CD14-positive monocyte (primary cell): ENCODE data around the gene CENPP. TPM values are rescaled to one million over a fixed set of nuclear protein-coding genes. Genes with fewer than 3 reads are reported as not detected.

ENCODE experiments used
- DNase-seq, 3 donors: peaks; one replicate each; pipeline ENCODE4 v3.0.0-alpha.2; 2011 to 2022
- H2AFZ ChIP-seq: 2 replicates; pipeline ENCODE4 v1.6.0; 2012; ENCODE audit warnings: mild to moderate bottlenecking, low read depth, low read length, inconsistent platforms; ENCODE audit not compliant: insufficient read depth, poor library complexity, severe bottlenecking
- H3K27ac ChIP-seq, 2 donors: 1 replicate in 1 of 2; 2 replicates in 1 of 2; pipeline ENCODE4 v1.5.1; 2012 to 2013; ENCODE audit warnings: low read length in 2 of 2, control low read depth in 1 of 2, inconsistent platforms in 1 of 2, low read depth in 1 of 2, mild to moderate bottlenecking in 1 of 2
- H3K27me3 ChIP-seq, 2 donors: one replicate each; pipeline versions ENCODE4 v1.6.0 to v1.6.1; 2011 to 2013; ENCODE audit warnings: low read length in 2 of 2; ENCODE audit not compliant: control insufficient read depth in 2 of 2, insufficient read depth in 2 of 2
- H3K36me3 ChIP-seq, 2 donors: replicated peaks in 1 of 2; 1 replicate in 1 of 2; 2 replicates in 1 of 2; pipeline versions ENCODE4 v1.5.1 to v1.6.1; 2012 to 2013; ENCODE audit warnings: low read length in 2 of 2, control low read depth in 1 of 2, inconsistent platforms in 1 of 2, mild to moderate bottlenecking in 1 of 2; ENCODE audit not compliant: insufficient read depth in 2 of 2, control insufficient read depth in 1 of 2
- H3K4me1 ChIP-seq, 2 donors: 1 replicate in 1 of 2; 2 replicates in 1 of 2; pipeline versions ENCODE4 v1.5.1 to v1.6.1; 2012 to 2013; ENCODE audit warnings: low read length in 2 of 2, control low read depth in 1 of 2, inconsistent platforms in 1 of 2, mild to moderate bottlenecking in 1 of 2, moderate library complexity in 1 of 2; ENCODE audit not compliant: insufficient read depth in 2 of 2, control insufficient read depth in 1 of 2
- H3K4me2 ChIP-seq: replicated peaks from 2 replicates; pipeline ENCODE3; 2012; ENCODE audit warnings: low read length, moderate library complexity, mild to moderate bottlenecking; ENCODE audit not compliant: poor library complexity, severe bottlenecking; ENCODE audit errors: extremely low read depth
- H3K4me3 ChIP-seq, 3 experiments: fragments of 200-600 bp in 1 of 3; sonication (generic) in 1 of 3; replicated peaks in 1 of 3; 1 replicate in 2 of 3; 2 replicates in 1 of 3; pipeline ENCODE4 v1.5.1; 2011 to 2013; ENCODE audit warnings: low read length in 3 of 3, mild to moderate bottlenecking in 3 of 3, control low read depth in 2 of 3, low read depth in 2 of 3, inconsistent platforms in 1 of 3, moderate library complexity in 1 of 3
- H3K79me2 ChIP-seq: 2 replicates; pipeline ENCODE4 v1.6.0; 2012; ENCODE audit warnings: mild to moderate bottlenecking, control low read depth, inconsistent platforms, low read length, moderate library complexity; ENCODE audit not compliant: insufficient read depth
- H3K9ac ChIP-seq: 2 replicates; pipeline ENCODE4 v1.6.0; 2017; ENCODE audit warnings: low read length, mild to moderate bottlenecking; ENCODE audit not compliant: insufficient read depth, poor library complexity, severe bottlenecking
- H3K9me3 ChIP-seq, 2 donors: replicated peaks in 1 of 2; 1 replicate in 1 of 2; 2 replicates in 1 of 2; pipeline versions ENCODE4 v1.5.1 to v1.6.1; 2012 to 2013; ENCODE audit warnings: low read length in 2 of 2, control low read depth in 1 of 2; ENCODE audit not compliant: control insufficient read depth in 1 of 2, insufficient read depth in 1 of 2
- H4K20me1 ChIP-seq: 2 replicates; pipeline ENCODE4 v1.6.0; 2012; ENCODE audit warnings: mild to moderate bottlenecking, low read length, control low read depth, moderate library complexity; ENCODE audit not compliant: insufficient read depth
- H3K27ac Mint-ChIP-seq, 7 donors: one replicate each; pipeline ENCODE4 v1.8.0; 2020; ENCODE audit warnings: mild to moderate bottlenecking in 7 of 7, mixed read lengths in 7 of 7, moderate library complexity in 6 of 7, inconsistent platforms in 2 of 7
- H3K27me3 Mint-ChIP-seq, 3 donors: one replicate each; pipeline ENCODE4 v1.8.0; 2021 to 2022; ENCODE audit warnings: low read depth in 3 of 3, mild to moderate bottlenecking in 3 of 3, mixed read lengths in 3 of 3, moderate library complexity in 3 of 3, inconsistent platforms in 1 of 3
- H3K36me3 Mint-ChIP-seq, 2 donors: one replicate each; pipeline ENCODE4 v1.8.0; 2020; ENCODE audit warnings: mixed read lengths in 2 of 2, inconsistent platforms in 1 of 2, mild to moderate bottlenecking in 1 of 2
- H3K4me1 Mint-ChIP-seq: one replicate; pipeline ENCODE4 v1.8.0; 2020; ENCODE audit warnings: mild to moderate bottlenecking, mixed read lengths
- H3K4me3 Mint-ChIP-seq, 2 donors: one replicate each; pipeline ENCODE4 v1.8.0; 2020; ENCODE audit warnings: mild to moderate bottlenecking in 2 of 2, mixed read lengths in 2 of 2, moderate library complexity in 1 of 2
- H3K9me3 Mint-ChIP-seq, 7 donors: one replicate each; pipeline ENCODE4 v1.8.0; 2020 to 2022; ENCODE audit warnings: mixed read lengths in 7 of 7, mild to moderate bottlenecking in 6 of 7, moderate library complexity in 6 of 7, inconsistent platforms in 2 of 7
- CTCF ChIP-seq: fragments of 200-600 bp; IDR thresholded peaks from one replicate; pipeline ENCODE4 v1.8.0; 2022; ENCODE audit warnings: antibody characterized with exemption, mild to moderate bottlenecking
- WGBS: methylation state at CpG from one replicate; pipeline ENCODE4 v1.1.5; 2013; ENCODE audit warnings: missing lambda C conversion rate; ENCODE audit not compliant: insufficient coverage; 5-methylcytosine and 5-hydroxymethylcytosine counted together
- intact Hi-C, 2 donors: fragments of 100-400 bp; cut with micrococcal nuclease; formaldehyde crosslinking; loops; one replicate each; pipeline versions ENCODE4 v1.15.0 to v1.15.1; 2023
- polyA plus RNA-seq, 3 donors: library from polyadenylated mRNA; depleted of rRNA in 1 of 3; unstranded in 2 of 3; stranded (reverse) in 1 of 3; fragments of 300-500 nt in 2 of 3; fragments of >200 nt in 1 of 3; fragmentation: Illumina TruSeq in 2 of 3; gene quantifications; 1 replicate in 2 of 3; 2 replicates in 1 of 3; pipeline ENCODE4 v1.2.3, GENCODE V29; 2012 to 2021

The CENPP gene
- polyA plus RNA-seq, 3 donors, result 0.50 to 1.1 (median 1.1) TPM

- Mint-ChIP-seq H3K36me3 (peaks cover 88 to 96% of the 10 kb centered on the region in 2 donors), H3K4me3 (no peak overlapping the region), H3K27ac (no peak overlapping the region), H3K27me3 (peaks cover 0 to 2% (median 2%) of the 10 kb centered on the region in 3 donors), H3K9me3 (no peaks in the 10 kb centered on the region), H3K4me1 (no peaks in the 10 kb centered on the region)
- Histone ChIP-seq H3K9ac (no peak overlapping the region), H2AFZ (no peak overlapping the region), H3K4me3 (no peak overlapping the region), H3K4me2 (no peak overlapping the region), H3K36me3 (peaks cover 81 to 100% of the 10 kb centered on the region in 2 donors), H4K20me1 (no peaks in the 10 kb centered on the region), H3K4me1 (no peaks in the 10 kb centered on the region), H3K9me3 (no peaks in the 10 kb centered on the region), H3K27ac (no peak overlapping the region), H3K27me3 (no peaks in the 10 kb centered on the region), H3K79me2 (no peaks in the 10 kb centered on the region)
- no peak for TF ChIP-seq CTCF
- intact Hi-C loops, result no loop called here
- 99% methylated on average over 9 of the region's 13 CpGs for WGBS
- no peak for DNase-seq
Observed at GRCh38 chr9:92615790-92616189, 290.0 kb downstream of the CENPP start.

GRCh38 chr9:92616199-92616641 lies 290.5 kb downstream of the CENPP start:
- Mint-ChIP-seq H3K4me1 (no peaks in the 10 kb centered on the region), H3K27me3 (peaks cover 0 to 2% (median 0%) of the 10 kb centered on the region in 3 donors), H3K4me3 (no peak overlapping the region), H3K27ac (peak overlapping the region in 1 of 7 donors; percentile 7), H3K36me3 (peaks cover 87 to 93% of the 10 kb centered on the region in 2 donors), H3K9me3 (no peaks in the 10 kb centered on the region)
- no peaks in the 10 kb centered on the region for H3K4me1 ChIP-seq
- peaks cover 76 to 97% of the 10 kb centered on the region in 2 donors for H3K36me3 ChIP-seq
- H3K4me2 ChIP-seq, result no peak overlapping the region
- H3K9ac ChIP-seq, result no peak overlapping the region
- no peak overlapping the region for H2AFZ ChIP-seq
- no peaks in the 10 kb centered on the region for H3K79me2 ChIP-seq
- 100% methylated on average over 2 of the region's 11 CpGs for WGBS
- no peaks in the 10 kb centered on the region for H3K27me3 ChIP-seq
- no peak for TF ChIP-seq CTCF
- intact Hi-C loops, result no loop called here
- H3K27ac ChIP-seq, result no peak overlapping the region
- H3K9me3 ChIP-seq, result no peaks in the 10 kb centered on the region
- DNase-seq, result no peak
- no peaks in the 10 kb centered on the region for H4K20me1 ChIP-seq
- H3K4me3 ChIP-seq, result no peak overlapping the region
